GM12892 (cell line): ENCODE results near the gene TUT7.

ENCODE experiments used
- POLR2A ChIP-seq: IDR thresholded peaks from 2 replicates; pipeline ENCODE4 v1.6.1; 2011; ENCODE audit warnings: low read depth, low read length, control low read depth
- POLR2AphosphoS5 ChIP-seq: IDR thresholded peaks from 2 replicates; pipeline ENCODE4 v1.6.1; 2011; ENCODE audit warnings: low read depth, low read length, control low read depth

DNA sequence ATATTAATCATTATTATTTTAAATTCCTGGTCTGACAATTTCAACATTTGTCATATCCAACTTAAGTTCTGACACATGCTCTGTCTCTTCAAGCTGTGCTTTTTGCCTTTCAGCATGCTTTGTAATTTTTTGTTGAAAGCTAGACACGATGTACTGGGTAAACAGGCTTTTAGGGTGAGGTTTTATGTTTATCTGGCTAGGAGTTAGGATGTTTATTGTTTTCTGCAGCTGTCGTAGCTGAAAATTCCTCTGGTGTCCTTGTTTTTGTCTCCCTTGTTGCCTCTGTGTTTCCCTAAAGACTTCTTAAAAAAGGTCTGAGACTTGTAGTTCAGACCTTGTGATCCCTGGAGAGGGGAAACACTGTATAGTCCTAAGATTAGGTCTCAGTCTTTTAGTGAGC is 20.6 kb downstream of the TUT7 start:
- TF ChIP-seq POLR2A (no peak), POLR2AphosphoS5 (no peak)
